NCI-H510A (cell line): ENCODE measurements around the gene ALAD.
A peak's percentile ranks its signal among the peaks of the same experiment; 100 is the strongest.
"Not testable (repeated sequence)": the region's sequence is repeated elsewhere in the genome, so short reads cannot be mapped to it uniquely, and the experiment has no call there.

ENCODE experiments used
- DNase-seq: peaks from one replicate; lab custom pipeline; 2025; lab: John Stamatoyannopoulos, UW

Gene ALAD

DNA sequence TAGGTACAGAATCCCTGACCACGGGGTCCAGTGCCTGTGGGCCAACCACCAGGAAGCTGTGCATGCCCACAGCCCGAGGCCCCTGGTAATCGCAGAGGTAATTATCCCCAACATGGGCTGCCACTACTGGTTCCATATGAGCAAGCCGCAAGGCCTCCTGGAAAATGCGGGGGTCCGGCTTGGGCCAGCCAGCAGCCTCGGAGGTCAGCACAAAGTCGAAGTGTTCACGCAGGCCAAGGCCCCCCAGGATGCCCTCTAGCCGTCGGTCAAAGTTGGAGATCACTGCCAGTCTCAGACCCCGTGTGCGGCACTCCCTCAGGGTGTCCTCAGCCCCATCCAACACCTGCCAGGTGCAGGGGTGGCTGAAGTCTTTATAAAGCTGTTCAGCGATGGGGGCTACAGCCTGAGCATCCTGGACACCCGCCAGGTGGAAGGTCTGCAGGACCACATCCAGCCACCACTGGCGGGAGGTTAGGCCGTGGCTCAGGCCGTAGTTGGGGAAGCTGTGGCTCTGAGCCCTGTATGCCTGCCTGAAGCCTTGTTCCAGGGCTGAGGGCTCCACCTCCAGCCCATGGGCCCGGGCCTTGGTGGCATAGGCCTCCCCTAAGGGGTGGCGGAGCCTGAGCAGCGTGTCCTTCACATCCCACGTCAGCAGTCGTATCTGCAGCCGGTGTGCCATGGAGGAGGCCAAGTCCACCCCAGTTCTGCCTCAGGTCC lies 27.2 kb downstream of the ALAD start:
- DNase-seq: no peak

DNA sequence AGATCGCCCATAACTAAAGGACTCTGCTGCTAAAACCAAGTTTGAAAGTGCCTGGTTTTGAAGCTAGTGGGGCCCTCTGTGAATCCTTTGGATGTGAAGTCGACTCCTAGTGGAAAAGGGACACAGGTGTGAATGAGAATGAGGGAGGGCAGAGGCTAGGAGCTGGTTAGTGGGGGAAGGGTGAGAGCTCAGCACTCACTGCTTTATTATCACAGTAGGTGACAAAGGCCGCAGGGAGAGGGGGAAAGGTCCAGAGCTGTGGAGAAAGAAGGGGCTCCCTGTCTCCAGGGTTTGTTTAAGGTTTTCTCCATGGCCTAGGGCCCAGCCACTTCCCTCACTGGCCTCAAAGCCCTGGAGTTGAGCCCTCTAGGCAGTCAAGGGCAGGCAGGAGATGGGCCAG lies 27.8 kb downstream of the ALAD start:
- no peak for DNase-seq

DNA sequence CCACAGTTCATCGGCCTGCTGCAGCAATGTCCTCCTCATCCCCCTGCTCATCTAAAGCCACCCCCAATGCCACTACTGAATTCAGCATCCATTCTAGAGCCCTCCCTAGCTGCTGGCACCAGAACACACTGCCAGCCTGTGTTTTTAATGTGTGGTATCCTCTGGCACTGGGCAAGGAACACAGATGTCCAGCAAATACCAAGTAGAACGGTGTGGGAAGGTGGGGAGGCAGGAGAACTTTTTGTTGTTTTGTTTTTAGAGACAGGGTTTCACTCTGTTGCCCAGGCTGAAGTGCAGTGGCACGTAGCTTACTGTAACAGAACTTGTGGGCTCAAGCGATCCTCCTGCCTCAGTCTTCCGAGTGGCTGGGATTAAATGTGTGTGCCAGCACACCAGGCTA lies 29.0 kb downstream of the ALAD start:
- DNase-seq: no peak

DNA sequence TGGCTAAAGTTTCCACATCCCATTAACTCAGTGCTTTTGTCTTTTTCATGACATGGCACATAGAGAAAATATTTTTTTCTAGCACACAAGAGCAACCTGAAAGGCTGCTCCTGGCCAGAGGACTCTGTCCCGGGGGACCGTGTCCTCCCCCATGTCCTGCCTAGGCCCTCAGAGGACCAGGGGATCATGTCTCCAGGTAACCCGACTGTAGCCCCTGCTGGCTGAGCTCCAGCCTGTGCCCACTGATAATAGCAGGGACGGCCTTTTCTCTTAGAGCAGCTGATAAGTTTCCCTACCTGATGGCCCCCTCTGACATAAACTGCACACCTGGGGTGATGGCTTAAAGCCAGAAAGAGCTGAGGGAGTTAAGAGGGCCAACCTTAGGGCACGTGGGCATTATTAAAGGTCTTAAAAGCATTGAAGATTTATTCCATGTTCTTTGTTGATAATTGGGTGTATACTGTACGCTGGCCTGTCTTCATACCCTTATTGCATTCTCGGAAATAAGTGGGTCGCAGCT lies 30.2 kb downstream of the ALAD start:
- DNase-seq: no peak

DNA sequence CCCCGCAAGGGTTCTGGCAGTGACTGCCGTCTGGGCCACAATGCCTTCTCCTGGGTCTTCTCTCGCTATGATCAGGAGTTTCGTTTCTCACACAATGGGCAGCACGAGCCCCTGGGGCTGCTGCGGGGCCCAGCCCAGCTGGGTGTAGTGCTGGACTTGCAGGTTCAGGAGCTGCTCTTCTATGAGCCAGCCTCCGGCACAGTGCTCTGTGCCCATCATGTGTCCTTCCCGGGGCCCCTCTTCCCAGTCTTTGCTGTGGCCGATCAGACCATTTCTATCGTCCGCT lies 31.3 kb downstream of the ALAD start:
- no peak for DNase-seq

DNA sequence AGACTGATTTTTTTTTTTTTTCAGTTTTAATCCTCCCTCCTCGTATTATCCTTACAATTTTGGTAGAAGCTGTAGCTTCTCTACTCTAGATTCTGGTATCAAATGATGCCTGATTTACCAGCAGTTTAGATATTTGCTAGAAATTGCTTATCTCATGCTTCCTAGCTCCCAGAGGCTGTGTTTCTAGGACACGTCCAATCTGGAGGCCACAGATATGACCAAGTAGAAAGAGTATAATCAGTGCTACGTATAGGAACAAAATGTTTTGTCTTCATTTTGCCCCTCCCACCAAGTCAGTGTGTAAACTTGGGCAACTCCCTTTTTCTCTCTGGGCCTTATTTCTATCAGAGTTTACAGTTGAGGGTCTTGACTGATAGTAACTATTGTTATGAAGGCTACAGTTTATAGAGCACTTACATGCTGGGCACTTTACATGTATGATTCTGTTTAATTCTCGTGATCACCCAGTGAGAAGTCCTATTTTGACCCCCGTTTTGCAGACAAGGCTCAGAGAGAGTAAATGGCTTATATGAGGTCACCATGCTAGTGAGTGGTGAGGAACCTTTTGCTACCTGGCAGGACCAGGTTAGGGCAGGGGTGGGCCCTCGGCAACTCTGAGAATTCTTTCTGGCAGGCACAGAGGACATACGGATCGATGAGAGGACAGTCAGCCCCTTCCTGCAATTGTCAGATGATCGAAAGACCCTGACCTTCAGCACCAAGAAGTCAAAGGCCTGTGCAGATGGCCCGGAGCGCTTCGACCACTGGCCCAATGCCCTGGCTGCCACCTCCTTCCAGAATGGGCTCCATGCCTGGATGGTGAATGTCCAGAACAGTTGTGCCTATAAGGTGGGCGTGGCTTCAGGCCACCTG lies 31.9 kb downstream of the ALAD start:
- no peak for DNase-seq

DNA sequence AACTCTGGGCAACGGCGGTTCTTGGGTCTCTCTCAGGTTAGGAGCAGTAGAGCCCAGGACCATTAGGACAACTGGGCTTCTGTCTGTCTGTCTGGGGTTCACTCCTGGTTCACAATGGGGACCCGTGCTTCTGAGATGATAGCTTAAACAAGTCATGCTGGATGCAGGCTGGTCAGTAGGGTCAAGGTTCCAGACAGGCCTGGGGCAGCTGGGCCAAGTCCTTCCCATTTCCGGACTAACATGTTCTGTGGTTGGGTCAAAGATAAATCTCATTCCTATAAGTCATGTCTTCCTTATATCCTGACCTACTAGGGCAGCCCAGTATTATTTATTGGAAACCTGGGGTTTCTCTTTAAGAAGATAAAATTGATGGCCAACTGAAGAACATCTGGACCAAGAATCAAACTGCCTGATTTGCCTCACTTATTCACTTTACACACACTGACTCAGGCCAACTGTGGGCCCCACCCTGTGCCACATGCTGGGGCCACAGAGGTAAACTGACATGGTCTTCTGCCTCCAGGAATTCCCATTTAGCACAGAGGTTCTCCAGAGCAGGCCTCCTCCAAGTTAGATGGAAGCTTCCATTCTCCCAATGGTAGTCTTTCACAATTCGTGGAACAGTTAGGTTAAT lies 32.6 kb downstream of the ALAD start:
- no peak for DNase-seq

DNA sequence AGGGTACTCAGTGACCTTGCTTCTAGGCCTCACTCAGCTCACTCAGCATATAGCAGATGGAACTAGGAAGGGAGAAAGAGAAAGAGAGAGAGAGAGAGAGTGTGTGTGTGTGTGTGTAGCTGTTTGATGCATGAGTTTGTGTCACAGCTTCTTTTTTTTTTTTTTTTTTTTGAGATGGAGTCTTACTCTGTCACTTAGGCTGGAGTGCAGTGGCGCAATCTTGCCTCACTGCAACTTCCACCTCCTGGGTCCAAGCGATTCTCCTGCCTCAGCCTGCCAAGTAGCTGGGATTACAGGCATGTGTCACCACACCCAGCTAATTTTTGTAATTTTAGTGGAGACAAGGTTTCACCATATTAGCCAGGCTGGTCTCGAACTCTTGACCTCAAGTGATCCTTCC lies 35.4 kb downstream of the ALAD start:
- DNase-seq: not testable (repeated sequence)

DNA sequence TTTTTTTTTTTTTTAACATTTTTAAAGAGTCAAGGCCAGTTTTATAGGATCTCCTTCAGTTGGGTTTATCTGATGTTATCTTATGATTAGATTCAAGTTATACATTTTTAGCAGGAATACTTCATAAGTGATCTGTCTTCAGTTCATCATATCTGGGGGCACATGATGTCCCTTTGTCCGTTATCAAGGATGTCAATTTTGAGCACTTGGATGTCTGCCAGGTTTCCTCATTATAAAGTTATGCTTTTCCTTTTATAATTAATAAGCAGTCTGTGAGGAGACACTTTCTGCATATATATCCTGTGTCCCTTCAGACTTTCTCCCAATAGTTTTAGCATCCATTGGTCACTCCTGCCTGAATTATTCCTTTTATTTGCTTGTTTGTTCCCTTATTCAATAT lies 36.1 kb downstream of the ALAD start:
- DNase-seq: no peak

DNA sequence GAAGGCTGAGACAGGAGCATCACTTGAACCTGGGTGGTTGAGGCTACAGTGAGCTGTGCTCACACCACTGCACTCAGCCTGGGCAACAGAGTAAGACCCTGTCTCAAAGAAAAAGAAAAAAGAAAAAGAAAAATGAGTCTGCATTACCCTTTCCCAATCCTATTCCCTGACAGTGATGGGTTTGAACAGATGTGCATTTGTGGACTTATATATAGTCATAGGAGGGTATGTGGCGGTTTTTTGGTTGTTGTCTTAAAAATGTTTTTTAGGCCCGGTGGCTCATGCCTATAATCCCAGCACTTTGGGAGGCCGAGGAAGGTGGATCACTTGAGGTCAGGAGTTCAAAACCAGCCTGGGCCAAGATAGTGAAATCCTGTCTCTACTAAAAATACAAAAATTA lies 37.7 kb downstream of the ALAD start:
- no peak for DNase-seq

DNA sequence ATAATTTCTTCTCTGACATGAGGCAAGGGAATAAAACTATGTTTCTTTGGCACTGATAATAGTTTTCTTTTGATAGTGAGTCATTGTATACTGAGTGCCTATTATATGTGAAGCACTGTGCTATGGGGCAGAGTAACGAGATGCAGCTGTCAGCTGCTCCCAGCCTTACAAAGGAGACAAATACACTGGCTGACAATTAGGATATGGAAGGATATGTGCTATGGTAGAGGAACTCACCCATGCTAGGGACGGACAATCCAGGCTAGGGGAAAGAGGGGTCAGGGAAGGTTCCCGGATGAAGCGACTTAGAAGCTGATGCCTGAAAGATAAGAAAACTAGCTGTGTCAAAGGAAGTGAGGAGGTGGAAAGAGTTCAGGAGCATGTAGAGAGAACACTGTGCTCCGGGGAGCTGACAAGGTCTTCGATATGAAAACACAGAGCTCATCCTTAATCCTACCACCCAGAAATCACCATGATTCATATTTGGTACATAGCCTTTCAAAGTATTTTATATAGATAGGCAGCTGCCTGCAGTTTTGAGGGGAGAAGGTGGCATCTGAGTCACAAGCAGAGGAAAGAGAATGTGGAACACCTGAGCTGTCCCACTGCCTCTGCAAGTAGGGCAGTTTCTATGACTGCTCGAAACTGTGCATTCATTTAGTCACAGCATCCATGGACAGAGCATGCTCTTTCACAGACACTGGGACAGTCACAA lies 39.6 kb downstream of the ALAD start:
- DNase-seq: no peak

DNA sequence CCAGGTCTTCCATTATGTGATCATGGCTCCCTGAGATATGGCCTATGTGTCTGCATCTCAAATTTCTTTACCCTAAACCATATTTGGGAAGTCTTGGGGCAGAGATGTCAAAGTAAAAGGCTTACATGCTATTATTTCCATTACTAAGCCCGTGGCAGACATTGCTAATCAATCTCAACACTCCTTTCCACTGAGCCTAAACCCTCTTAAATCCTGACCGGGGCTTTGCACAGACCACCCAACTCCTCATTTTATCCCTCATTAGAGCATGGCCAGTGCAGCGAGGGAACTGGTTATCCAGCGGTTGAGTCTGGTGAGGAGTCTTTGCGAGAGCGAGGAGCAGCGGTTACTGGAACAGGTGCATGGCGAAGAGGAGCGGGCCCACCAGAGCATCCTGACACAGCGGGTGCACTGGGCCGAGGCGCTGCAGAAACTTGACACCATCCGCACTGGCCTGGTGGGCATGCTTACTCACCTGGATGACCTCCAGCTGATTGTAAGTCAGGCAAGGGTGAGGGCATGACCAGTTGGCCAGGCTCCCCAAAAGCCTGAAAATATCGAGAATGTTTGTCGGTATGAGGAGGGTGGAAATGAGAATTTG lies 40.7 kb downstream of the ALAD start:
- no peak for DNase-seq

DNA sequence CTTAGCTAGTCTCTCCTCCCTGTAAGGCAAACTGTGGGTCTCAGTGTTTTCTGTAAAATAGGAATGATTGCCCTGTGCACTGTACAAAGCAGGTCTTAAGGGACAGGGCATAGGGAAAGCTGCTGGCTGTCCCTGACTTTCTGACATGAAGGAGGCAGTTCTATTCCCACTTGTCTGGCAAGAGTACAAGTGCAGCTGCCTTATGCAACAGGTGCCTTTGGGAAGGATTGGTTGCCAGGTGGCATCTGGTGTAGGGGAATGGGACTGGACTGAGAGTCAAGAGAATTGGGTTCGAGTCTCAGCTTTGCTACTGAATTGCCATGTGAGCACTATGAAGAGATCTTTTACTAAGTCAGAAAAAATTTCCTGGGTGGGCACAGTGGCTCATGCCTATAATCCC lies 41.7 kb downstream of the ALAD start:
- DNase-seq: no peak

DNA sequence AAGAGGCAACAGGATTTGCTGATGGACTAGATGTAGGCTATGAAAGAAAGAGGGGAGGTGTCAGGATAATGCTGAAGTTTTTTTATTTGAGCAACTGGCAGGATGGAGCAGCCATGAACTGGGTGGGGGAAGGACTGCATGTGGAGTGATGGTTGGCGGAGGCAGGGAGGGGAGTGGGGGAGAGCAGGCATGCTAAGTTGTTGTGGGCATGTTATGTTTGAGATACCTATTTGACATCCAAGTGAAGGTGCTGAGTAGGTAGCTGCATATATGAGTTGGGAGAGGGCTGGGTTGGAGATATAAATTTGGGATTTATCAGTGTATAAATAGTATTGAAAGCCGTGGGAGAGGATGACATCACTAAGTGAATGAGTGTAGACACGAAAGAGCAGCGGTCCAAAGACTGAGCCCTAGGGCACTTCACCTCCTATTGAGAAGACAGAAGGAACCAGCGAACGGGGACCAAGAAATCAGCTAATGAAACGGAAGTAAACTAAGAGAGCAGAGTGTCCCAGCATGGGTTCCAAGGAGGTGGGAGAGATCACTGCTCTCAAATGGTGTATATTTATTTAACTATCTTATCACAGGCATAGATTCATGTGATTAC lies 44.3 kb downstream of the ALAD start:
- no peak for DNase-seq

DNA sequence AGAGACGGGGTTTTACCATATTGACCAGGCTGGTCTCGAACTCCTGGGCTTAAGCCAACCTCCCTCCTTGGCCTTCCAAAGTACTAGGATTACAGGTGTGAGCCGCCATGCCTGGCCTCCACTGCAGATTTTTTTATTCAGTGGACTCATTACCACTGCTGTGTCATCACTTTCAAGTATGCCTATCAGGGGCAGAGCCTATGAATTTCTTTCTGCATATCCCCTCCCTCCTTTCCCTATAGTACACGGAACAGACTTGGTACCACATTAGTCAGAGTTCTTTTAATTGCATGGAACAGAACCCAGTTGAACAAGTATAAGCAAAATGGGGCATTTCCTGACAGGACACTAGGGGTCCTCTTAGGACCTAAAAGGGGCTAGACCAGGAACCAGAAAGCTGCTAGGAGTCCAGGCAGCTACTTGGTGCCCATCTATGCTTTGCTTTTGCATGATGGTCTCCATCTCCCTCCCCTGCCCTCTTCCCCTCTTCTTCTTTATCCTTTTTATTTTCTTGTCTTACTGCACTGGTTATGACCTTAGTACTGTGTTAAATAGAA lies 46.0 kb downstream of the ALAD start:
- no peak for DNase-seq

DNA sequence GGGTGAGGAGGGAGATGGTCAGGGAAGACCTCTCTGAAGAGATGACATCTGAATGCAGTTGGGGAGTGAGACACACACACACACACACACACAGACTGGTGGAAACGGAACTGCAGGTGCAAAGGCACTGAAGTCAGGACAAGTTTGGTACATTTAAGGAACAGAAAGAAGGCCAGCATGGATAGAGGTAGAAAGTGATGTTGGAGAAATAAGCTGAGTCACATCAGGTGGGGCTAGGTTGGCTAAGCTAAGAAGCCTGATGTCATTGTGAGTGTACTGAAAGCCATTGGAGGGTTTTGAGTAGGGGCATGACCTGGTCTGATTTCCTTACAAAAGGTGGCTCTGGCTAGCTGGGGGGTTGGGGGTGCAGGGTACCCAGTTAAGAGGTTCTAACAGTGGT lies 48.7 kb downstream of the ALAD start:
- DNase-seq: no peak

DNA sequence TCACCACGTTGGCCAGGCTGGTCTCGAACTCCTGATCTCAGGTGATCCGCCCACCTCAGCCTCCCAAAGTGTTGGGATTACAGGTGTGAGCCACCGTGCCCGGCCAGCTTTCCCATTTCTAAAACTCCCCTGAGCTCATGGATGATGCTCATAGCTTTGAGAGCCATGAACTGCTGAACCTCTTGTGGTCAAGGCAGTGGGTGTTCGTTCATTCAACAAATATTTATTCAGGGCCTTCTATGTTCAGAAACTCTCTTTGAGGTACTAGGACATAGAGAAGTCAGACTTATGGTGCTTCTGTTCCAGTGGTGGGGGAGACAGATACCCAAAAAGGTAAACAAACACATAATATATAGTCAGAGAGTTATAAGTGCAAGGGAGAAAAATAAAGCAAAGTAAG lies 49.1 kb downstream of the ALAD start:
- no peak for DNase-seq

DNA sequence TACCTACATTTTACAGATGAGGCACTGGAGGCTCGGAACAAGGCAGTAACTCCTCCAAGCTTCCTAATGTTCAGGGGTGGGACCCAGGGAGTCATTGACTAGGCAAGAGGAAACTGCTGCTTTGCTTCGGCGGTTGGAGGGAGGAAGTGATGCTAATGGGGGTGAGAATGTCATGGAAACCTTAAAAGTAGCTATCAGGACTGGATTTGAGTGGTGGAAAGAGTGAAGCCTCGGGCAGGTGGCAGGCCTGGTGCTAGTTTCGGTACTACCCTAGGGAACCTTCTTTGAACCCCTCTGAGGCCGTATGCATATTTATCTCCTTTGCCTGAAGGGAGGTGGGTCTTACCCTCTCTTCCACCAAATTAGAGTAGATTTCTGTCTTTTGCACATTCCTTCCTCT lies 50.1 kb downstream of the ALAD start:
- no peak for DNase-seq

DNA sequence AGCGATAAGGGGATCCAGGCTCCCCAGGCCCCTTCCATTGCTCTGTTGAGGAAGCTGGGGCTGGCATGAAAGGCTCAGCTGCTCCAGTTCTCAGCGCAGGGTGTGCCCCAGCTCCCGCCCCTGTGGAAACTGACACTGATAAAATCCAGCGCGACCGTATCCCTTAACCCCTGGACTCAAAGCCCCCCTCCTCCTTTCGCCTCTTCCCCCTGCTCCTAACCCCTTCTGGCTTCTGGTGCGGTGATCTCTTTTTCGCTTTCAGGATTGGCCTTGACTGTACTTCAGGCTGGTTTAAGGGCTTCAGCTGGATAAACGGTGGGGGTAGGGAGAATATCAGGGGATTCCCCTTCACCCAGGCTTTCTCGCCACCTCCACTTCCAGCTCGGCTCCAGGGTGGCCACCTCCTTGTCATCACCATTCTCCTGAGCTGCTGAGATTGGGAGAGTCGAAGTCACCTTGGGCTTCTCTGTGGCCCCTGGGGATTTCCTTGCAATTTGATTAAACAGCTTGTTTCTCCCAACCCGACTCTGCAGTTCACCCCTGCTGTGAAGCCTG lies 50.9 kb downstream of the ALAD start:
- DNase-seq: no peak

DNA sequence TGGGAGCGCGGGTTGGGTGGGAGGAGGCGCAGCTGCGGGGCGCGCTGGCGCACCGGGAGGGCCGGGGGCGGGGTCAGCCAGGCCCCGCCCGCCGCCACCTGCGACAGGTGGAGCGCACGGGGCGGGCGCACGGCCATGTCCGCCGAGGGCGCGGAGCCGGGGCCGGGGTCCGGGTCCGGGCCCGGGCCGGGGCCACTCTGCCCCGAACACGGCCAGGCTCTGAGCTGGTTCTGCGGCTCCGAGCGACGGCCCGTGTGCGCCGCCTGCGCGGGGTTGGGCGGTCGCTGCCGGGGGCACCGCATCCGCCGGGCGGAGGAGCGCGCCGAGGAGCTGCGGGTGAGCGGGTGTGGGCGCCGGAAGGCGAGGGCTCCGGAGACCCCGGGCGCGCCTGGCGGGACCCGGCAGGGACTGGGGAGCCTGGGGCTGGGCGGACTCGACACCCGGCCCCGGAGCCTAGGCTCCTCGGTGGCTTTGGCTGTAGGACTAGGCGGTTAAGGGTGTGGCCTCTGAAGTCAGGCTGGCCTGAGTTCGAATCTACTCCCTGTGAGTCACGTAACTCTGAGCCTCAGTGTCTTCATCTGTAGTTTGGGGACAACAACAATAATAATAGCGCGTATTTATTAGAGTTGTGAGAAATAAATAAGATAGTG lies 51.5 kb downstream of the ALAD start, which contains the start of gene BSPRY:
Gene BSPRY, plus strand, starts transcription at position 97 of the 650 bp plus-strand sequence. Its CDS starts 39 bp downstream, at position 136.
- peak; percentile 41 for DNase-seq
